GM21447 (cell line): ENCODE measurements around the gene ZBTB6.

Experiments
- ATAC-seq: cut with Tn5 transposase; IDR thresholded peaks from one replicate; pipeline ENCODE4 v1.9.1; 2021; ENCODE audit not compliant: unreplicated experiment

ZBTB6 gene

DNA sequence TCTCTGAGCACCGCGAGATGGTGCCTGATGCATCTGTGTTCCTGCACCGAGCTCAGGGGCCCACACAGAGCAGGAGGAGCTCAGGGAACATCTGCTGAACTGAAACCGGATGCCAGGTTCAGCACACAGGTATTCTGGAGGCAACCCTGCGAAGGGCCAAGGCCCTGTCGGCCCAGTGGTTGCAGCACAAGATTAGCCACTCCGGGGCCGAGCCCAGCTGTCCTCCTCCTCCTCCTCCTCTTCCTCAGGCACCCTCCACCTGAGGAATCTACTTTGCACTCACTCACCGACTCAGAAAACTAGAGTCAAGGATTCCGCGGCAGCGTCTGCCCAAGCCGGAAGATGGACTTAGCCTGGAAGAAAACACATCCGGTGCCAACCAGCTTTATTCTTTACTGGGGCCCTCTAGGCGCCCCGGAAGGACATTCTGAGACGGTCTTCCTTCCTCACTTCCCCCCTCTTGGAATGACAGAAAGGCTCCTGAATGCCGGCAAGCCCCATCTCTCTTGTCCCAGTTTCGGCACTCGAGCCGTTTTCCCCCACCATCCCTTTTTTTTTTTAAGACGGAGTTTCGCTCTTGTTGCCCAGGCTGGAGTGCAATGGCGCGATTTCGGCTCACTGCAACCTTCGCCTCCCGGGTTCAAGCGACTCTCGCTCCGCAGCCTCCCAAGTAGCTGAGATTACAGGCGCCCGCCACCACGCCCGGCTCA, at the start of gene ZBTB6:
TSS of gene ZBTB6 (minus strand) at position 360 of the 710 bp plus-strand sequence. CDS start 1,251 bp downstream, outside the sequence.
- ATAC-seq, result peak; percentile 95

GRCh38 chr9:122961139-122961538, 48.0 kb upstream of the ZBTB6 start:
- no peak for ATAC-seq

DNA sequence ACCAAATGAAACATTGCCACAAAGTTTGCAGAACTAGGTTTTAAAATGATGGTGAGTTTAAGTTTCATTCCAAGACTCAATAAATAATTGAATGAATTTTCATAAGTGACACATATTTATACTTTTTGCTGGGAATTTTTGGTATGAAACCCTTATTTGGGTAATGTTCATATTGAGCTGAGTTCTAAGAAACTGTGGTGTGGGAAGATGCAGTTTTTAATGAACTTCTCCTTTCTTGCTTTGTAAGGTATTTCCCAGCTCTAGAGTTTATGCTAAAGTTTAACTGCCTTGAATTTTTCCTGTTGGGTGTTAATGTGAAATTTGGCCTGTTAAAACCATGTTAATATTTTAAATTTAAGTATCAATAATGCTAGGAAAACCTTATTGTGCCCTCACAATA, 42.8 kb upstream of the ZBTB6 start:
- ATAC-seq, result no peak

DNA sequence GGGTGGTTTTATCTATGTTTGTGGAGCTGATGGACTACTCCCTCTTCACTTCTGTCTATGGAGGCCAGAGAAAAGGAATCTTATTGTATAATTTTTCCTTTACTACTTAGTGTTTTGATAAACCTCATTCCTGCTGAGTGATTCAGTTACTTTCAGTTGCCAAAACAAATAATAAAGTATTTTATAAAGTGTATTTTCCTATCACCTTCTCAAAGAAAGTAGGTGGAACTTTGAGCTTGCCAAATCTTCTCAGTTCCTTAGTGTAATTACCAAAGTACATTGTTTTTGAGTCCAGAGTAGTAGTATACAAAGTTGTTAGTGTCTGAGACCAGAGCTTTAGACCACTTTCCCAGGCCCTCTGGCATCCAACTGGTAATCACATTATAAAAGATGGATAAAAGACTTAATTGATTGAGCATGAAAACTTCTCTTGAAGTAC, 41.1 kb upstream of the ZBTB6 start:
- no peak for ATAC-seq

GRCh38 chr9:122951056-122951455, 37.9 kb upstream of the ZBTB6 start:
- ATAC-seq, result no peak

GRCh38 chr9:122950263-122950662, 37.1 kb upstream of the ZBTB6 start:
- ATAC-seq, result no peak

- no peak for ATAC-seq
These were observed 36.6 kb upstream of the ZBTB6 start for GRCh38 chr9:122949696-122950095.

DNA sequence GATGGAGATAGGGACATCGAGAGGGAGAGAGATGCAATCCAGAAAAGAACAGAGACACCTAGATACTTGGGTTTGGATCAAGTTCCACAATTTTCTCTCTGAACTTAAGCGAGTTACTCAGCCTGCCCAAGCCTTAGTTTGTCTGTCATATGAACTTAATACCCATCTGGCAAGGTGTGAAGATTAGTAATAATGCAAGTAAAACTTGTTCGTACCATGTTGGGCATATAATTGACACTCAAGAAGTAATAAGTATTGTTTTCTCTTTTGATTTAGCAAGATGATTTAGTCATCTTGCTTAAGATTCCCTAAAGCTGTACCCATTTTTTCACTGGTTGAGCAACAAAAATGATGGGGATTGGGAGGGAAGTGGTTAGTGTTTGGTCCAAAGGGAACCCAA, 35.2 kb upstream of the ZBTB6 start:
- ATAC-seq, result no peak

- ATAC-seq, result no peak
These were observed 33.4 kb upstream of the ZBTB6 start for GRCh38 chr9:122946461-122947005.

DNA sequence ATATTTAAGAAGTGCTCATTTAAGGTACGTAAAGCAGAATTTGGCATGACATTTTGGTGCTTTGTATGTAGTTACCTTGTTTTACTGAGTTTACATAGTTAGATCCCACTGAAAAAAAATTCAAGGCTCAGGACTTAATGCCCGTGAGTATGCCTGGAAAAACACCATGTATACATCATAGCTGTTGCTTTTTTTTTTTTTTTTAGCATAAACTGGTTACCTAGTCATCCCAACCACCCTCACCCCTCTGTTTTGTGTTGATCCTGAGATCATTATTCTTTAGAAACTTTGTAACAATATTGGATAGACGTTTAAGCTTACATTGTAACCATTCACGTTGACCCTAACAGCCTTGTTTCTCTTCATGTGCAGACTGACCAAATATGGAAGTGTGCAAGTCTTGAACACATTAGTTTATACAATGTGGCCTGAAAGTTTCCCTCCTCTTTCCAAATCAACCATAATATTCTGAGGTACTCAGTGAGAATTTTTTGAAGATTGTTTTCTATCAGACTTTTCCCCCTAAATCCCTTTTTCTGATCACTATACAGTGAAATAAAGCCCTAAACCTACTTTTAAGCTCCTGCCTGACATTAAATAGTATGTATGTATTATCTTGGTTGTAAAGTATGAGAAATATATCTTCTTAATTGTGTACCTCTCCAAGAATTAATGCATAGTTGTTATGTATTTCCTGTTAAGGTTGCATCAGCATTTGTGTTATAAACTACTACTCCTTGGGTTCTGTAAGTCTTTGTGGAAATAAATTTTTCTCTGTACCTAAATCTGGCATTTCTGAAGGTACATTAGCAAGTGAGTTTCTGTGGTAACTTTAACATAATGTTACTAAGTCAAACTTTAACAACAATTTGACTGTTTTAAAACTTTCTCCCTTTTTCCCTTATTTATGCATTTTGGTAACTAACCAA, 32.1 kb upstream of the ZBTB6 start:
- no peak for ATAC-seq

DNA sequence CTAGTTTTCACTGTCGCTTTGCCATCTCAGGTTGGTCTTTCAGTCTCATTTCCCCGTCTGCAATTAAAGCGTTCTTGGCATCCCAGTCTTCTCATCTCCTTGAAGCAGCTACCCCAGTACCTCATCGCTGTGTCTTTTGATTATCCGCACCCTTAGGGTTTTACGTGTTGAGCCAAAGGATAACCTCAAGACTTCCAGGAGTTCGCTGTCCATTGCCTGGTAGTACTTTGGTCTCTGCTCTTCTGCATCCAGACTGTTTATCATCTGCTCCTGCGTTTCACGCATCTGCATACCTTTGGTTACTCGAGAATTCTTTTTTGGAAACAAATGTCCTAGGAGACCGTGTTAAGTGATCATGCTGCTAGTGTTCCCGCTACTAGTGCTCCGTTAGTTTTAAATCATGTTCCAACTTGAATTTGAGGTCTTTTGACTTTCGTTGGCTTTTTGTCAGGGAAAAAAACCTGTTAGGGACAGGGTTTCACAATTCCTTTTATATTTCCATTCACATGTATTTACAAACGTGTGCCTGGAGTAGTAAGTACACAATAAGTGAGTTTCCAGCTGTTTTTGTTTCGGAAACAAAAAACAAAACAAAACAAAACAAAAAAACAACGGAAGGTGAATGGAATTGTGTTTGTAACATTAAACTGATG, 28.6 kb upstream of the ZBTB6 start:
- no peak for ATAC-seq

DNA sequence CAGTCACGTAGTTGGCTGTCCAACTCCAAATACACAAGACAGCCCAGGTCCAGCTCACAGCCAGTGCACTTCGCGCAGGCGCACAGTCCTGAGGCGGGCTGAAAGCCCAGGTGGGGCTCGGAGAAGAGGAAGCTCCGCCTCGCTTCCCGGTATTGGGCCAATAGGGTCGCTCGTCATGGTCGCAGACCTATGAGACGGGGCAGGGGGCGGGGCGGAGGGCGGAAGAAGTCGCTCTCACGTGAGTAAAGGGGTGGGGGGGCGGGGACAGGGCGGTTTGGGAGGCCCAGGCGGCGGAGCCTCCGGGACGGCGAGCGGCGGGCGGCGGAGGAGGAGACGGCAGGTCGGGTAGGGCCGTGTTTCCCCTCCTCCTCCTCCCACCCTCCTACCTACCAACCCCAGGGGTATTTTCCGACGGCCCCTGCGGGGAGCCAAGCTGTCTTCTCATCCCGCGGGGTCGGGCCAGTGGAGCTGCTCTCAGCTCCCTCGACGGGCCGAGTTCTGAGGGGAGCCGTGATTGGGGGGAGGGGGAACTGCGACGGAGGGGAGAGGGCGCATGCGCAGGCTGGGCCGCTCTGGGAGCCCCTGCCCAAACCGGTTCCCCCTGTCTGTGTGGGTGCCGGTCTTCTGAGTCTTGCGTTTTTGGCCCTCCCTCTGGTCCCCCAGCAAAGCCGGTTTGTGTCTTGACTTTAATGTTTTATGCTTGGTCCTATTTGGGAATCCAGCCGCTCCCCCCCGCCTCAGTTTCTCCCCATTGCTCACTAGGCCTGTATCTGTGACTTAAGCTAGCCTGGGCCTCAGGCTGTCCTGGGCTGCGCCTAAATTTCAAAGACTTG, 27.8 kb upstream of the ZBTB6 start, which contains the start of gene RABGAP1:
TSS of gene RABGAP1 (plus strand) at position 272 of the 833 bp plus-strand sequence. CDS start 16,040 bp downstream, outside the sequence.
- ATAC-seq, result peak; percentile 96

DNA sequence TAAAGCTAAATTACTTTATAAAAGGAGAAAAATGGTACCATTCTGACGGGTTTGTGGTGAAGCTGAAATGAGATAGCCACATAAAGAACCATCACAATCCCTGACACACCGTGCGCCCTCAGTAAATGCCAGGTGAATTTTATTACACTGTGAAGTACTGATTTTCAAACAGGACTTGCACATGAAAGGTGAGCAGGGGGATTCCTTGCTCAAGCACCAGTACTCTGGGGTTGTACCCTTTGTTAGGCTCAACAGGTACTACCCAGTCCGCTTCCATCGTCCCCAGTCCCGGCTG, 27.3 kb upstream of the ZBTB6 start:
- no peak for ATAC-seq

DNA sequence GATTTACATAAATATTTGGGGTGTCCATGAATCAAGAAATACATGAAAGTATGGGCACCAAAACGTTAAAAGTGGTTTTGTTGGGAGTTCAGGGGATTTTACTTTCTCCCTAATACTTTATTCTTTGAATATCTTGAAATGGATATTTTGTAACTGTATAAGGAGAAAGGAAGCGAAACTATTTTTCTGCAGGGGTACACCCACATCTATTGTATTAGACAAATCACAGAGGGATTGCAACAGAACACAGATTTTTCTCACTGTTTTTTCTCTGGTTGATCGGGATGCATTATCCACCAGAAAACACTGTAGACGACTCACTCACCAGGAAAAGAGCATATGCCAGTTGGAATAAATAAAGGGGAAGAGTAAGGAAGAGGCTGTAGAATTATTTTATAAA, 26.5 kb upstream of the ZBTB6 start:
- no peak for ATAC-seq

- ATAC-seq, result no peak
These were observed 23.8 kb upstream of the ZBTB6 start for GRCh38 chr9:122936883-122937282.

- ATAC-seq, result no peak
These were observed 23.3 kb upstream of the ZBTB6 start for GRCh38 chr9:122936464-122936863.

GRCh38 chr9:122931226-122932121, 18.4 kb upstream of the ZBTB6 start, which contains the start of gene ZBTB26:
TSS of gene ZBTB26 (minus strand) at chr9:122931512. CDS start at chr9:122919934, 11,578 bp downstream.
- ATAC-seq, result peak; percentile 97

- no peak for ATAC-seq
These were observed 17.6 kb upstream of the ZBTB6 start for GRCh38 chr9:122930541-122931225.
